ENCODE results near the gene VGLL4.
"Not testable (repeated sequence)": the region's sequence is repeated elsewhere in the genome, so short reads cannot be mapped to it uniquely, and the experiment has no call there.

VGLL4 gene

DNA sequence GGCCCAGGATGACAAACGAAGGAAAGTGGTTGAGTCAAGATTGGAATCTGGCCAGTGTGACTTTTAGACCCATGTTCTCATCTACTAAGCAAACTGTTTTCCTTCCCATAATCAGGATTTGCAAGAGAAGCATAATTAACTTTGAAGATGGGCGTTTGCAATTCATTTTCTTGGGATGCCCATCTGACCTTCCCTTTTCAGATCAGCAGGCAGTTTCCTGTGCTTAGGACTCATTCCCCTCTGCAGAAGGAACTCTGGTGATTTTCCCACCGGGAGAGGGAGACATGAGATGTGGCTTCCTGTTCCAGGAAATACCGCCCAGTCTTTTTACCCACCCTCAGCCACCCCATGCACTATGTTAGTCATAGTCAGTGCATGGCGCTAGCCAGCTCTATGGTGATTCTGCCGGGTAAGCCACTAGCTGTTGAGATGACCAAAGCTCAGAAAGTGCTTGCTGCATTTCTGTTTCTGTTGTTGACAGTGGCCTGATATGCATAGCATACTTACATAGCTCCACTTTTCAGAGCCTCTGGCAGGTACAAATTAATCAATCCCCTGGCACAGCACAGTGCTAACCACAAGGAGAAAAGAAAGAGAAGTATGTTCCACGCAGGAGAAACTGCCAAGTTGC lies 129.4 kb downstream of the VGLL4 start:
- H3K4me3 ChIP-seq (ENCODE audit: low read length), result no peak overlapping the region
- TF ChIP-seq ZNF274 (IDR thresholded peaks at IDR 0.05; ENCODE audit: low read depth, low read length), result no peak

GRCh38 chr3:11513817-11514135 lies 129.9 kb downstream of the VGLL4 start:
- no peak overlapping the region for H3K4me3 ChIP-seq (ENCODE audit: low read length)
- TF ChIP-seq ZNF274 (IDR thresholded peaks at IDR 0.05; ENCODE audit: low read depth, low read length), result no peak

DNA sequence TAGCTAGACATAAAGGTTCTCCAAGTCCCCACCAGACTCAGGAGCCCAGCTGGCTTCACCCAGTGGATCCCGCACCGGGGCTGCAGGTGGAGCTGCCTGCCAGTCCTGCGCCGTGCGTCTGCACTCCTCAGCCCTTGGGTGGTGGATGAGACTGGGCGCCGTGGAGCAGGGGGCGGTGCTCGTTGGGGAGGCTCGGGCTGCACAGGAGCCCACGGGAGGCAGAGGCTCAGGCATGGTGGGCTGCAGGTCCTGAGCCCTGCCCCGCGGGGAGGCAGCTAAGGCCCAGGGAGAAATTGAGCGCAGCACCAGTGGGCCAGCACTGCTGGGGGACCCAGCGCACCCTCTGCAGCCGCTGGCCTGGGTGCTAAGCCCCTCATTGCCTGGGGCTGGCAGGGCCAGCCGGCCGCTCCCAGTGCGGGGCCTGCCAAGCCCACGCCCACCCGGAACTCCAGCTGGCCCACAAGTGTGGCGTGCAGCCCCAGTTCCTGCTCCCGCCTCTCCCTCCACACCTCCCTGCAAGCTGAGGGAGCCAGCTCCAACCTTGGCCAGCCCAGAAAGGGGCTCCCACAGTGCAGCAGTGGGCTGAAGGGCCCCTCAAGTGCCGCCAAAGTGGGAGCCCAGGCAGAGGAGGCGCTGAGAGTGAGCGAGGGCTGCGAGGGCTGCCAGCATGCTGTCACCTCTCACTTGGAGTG lies 130.4 kb downstream of the VGLL4 start:
- not testable (repeated sequence) for H3K4me3 ChIP-seq (ENCODE audit: low read length)

DNA sequence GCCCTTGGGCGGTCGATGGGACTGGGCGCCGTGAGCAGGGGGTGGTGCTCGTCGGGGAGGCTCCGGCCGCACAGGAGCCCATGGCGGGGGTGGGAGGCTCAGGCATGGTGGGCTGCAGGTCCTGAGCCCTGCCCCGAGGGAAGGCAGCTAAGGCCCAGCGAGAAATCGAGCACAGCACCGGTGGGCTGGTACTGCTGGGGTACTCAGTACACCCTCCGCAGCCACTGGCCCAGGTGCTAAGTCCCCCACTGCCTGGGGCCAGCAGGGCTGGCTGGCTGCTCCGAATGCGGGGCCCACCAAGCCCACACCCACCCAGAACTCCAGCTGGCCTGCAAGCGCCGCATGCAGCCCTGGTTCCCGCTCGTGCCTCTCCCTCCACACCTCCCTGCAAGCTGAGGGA lies 132.1 kb downstream of the VGLL4 start:
- not testable (repeated sequence) for H3K4me3 ChIP-seq (ENCODE audit: low read length)

DNA sequence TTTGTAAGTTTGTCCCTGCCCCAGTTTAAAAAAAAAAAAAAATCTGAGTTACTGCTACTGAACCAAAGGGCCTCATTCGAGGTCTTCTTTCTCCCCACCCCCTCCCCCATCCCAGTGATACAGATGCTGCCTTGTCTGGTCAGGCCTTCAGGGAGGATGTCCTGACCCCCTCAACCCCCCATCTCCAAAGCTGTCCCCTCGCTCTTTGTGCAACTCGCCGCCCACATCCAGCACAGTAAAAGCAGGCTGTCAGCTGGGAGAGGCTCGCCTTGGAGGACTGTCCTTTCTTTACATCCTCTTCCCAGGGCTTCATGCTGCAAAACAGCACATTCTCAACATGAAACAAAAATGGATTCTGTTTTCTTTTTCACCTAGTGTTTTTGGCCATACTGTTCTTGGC lies 133.4 kb downstream of the VGLL4 start:
- H3K4me3 ChIP-seq (ENCODE audit: low read length), result no peak overlapping the region
- TF ChIP-seq ZNF274 (IDR thresholded peaks at IDR 0.05; ENCODE audit: low read depth, low read length), result no peak

DNA sequence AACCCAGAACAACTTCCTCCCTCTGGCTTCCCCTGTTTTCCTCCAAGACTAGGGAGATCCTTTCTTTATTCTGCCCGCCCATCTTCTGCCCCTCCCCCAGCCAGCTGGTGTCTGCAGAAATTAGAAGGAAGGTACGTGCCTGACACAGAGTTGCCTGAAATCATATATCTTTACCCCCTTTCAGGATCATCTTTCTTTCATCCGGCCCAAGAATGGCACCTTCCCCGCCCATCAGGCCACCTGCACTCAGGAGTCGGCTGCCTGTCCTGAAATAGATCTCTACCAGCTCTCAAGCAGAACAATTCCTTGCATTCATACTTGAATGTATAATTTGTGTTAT lies 133.7 kb downstream of the VGLL4 start:
- no peak overlapping the region for H3K4me3 ChIP-seq (ENCODE audit: low read length)
- TF ChIP-seq ZNF274 (IDR thresholded peaks at IDR 0.05; ENCODE audit: low read depth, low read length), result no peak

DNA sequence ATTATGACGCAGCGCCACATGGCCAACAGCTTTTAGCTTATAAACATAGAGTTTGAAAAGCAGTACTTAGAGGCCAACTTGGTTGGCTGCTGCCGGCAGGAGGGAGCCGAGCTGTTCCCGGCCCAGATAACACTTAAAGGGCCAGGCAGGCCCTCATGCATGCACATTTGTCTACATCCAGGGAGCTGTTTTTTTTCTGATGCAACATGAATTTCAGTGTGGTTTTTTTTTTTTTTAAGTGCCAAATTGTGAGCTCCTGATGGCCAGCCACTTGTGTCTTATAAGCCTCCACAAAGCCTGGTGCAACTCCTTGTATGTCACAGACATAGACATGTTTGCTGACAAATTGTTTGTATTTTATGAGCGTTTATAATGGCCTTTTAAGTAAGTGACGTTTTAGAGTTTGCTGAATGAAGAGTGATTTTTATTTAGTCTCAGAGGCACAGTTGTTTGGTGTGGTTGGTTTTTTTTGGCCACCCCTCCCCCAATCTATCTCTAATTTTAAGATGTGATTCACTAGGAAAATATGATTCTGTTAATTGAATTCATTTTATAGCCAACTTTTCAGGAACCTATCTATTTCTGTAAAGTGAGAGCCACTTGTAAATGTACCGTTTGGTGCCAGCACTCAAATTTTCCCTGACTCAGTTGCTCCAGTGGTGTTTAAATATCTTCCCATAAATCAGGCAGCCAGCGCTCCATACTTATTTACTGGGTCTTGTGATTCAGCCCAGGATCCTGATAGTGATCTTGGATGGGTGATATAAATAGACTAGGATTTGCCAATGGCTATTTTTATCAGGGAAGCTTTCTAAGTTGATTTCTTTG lies 134.3 kb downstream of the VGLL4 start:
- TF ChIP-seq ZNF274 (IDR thresholded peaks at IDR 0.05; ENCODE audit: low read depth, low read length), result no peak
- H3K4me3 ChIP-seq (ENCODE audit: low read length), result no peak overlapping the region

GRCh38 chr3:11508346-11509172 lies 135.2 kb downstream of the VGLL4 start:
- H3K4me3 ChIP-seq (ENCODE audit: low read length), result no peak overlapping the region
- no peak for TF ChIP-seq ZNF274 (IDR thresholded peaks at IDR 0.05; ENCODE audit: low read depth, low read length)

DNA sequence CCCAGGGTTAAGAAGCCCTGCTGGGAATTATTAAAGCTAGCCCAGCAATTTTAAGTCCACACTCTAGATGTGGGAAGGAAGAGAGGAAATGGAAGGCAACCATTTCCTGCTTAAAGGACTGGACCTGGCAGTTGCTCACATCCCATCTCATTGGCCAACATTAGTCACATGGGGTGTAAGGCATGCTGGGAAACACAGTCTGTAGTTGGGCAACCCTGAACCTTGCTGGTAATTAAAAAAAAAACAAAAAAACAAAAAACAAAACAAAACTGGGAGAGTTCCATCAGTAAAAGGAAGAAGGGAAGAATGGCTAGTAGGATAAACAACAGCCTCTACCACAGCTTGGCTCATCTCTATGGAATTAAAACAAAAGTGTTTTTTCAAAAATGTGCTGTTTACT lies 136.0 kb downstream of the VGLL4 start:
- no peak overlapping the region for H3K4me3 ChIP-seq (ENCODE audit: low read length)
- no peak for TF ChIP-seq ZNF274 (IDR thresholded peaks at IDR 0.05; ENCODE audit: low read depth, low read length)

Measured in GM08714 (cell line).